GM23338 (cell line): Measurements from ENCODE around the gene PLIN4. TPM values are rescaled to one million over a fixed set of nuclear protein-coding genes. Genes with fewer than 3 reads are reported as not detected.
A peak's percentile ranks its signal among the peaks of the same experiment; 100 is the strongest.

ENCODE experiments used
- ATAC-seq: fragments of 200-7000 bp; cut with Tn5 transposase; 3 replicates; pipeline ENCODE4 v1.9.1; 2020
- DNase-seq: peaks from one replicate; pipeline ENCODE4 v3.0.0-alpha.2; 2015; ENCODE audit warnings: low spot score
- H2AFZ ChIP-seq: fragments of 200-600 bp; sonication (generic); 2 replicates; pipeline ENCODE4 v1.8.0; 2016; ENCODE audit warnings: antibody characterized with exemption, mild to moderate bottlenecking, moderate library complexity
- H3F3A ChIP-seq: fragments of 200-600 bp; sonication (generic); replicated peaks from 2 replicates; pipeline ENCODE4 v1.8.0; 2017; ENCODE audit warnings: antibody characterized with exemption, mixed run types, low read depth
- H3K27ac ChIP-seq: fragments of 200-600 bp; sonication (generic); 2 replicates; pipeline ENCODE4 v1.6.1; 2016; ENCODE audit warnings: low read depth
- H3K27me3 ChIP-seq: fragments of 200-600 bp; sonication (generic); 2 replicates; pipeline ENCODE4 v1.8.0; 2016; ENCODE audit warnings: mild to moderate bottlenecking, mixed run types, moderate library complexity; ENCODE audit not compliant: insufficient read depth
- H3K36me3 ChIP-seq: fragments of 200-600 bp; sonication (generic); 2 replicates; pipeline ENCODE4 v1.8.0; 2016; ENCODE audit warnings: mild to moderate bottlenecking; ENCODE audit not compliant: insufficient read depth
- H3K4me1 ChIP-seq: fragments of 200-600 bp; sonication (generic); 2 replicates; pipeline ENCODE4 v1.8.0; 2016; ENCODE audit warnings: mild to moderate bottlenecking, moderate library complexity; ENCODE audit not compliant: insufficient read depth
- H3K4me2 ChIP-seq: fragments of 200-600 bp; sonication (generic); 2 replicates; pipeline ENCODE4 v1.7.1; 2017; ENCODE audit warnings: mixed run types
- H3K4me3 ChIP-seq: fragments of 200-600 bp; sonication (generic); 2 replicates; pipeline ENCODE4 v1.6.1; 2016; ENCODE audit warnings: mixed run types
- H3K79me2 ChIP-seq: fragments of 200-600 bp; sonication (generic); replicated peaks from 2 replicates; pipeline ENCODE4 v1.8.0; 2017; ENCODE audit warnings: mild to moderate bottlenecking; ENCODE audit not compliant: insufficient read depth
- H3K9me2 ChIP-seq: fragments of 200-600 bp; sonication (generic); 2 replicates; pipeline ENCODE4 v1.8.0; 2017; ENCODE audit not compliant: insufficient read depth
- H4K20me1 ChIP-seq: fragments of 200-600 bp; sonication (generic); replicated peaks from 2 replicates; pipeline ENCODE4 v1.8.0; 2017; ENCODE audit warnings: mild to moderate bottlenecking; ENCODE audit not compliant: insufficient read depth
- H3K27ac Mint-ChIP-seq: 2 replicates; pipeline ENCODE4 v1.8.0; 2020; ENCODE audit warnings: inconsistent platforms, mild to moderate bottlenecking, moderate library complexity, mixed read lengths
- H3K27me3 Mint-ChIP-seq: 3 replicates; pipeline ENCODE4 v1.8.0; 2022; ENCODE audit warnings: low read depth, mild to moderate bottlenecking, moderate library complexity, mixed read lengths, inconsistent platforms; ENCODE audit not compliant: insufficient read depth, poor library complexity
- H3K36me3 Mint-ChIP-seq: 3 replicates; pipeline ENCODE4 v1.8.0; 2021; ENCODE audit warnings: low read depth, mild to moderate bottlenecking, inconsistent platforms, moderate library complexity, mixed read lengths
- H3K4me1 Mint-ChIP-seq: 3 replicates; pipeline ENCODE4 v1.8.0; 2020; ENCODE audit warnings: mild to moderate bottlenecking, inconsistent platforms, mixed read lengths
- H3K4me3 Mint-ChIP-seq: 3 replicates; pipeline ENCODE4 v1.8.0; 2021; ENCODE audit warnings: moderate library complexity, mild to moderate bottlenecking, inconsistent platforms, mixed read lengths
- H3K9me3 Mint-ChIP-seq: 3 replicates; pipeline ENCODE4 v1.8.0; 2020; ENCODE audit warnings: moderate library complexity, mild to moderate bottlenecking, inconsistent platforms, mixed read lengths
- CREB1 ChIP-seq: fragments of 250-450 bp; sonication (Bioruptor Pico); IDR thresholded peaks from 2 replicates; pipeline ENCODE4 v1.5.0; 2020; ENCODE audit warnings: low read depth, mild to moderate bottlenecking, moderate library complexity
- ETS1 ChIP-seq: IDR thresholded peaks from 2 replicates; pipeline ENCODE4 v1.6.1; 2016; ENCODE audit warnings: antibody characterized with exemption
- EZH2 ChIP-seq: fragments of 200-600 bp; sonication (generic); IDR thresholded peaks from one replicate; pipeline ENCODE4 v1.8.0; 2017; ENCODE audit warnings: antibody characterized with exemption, mild to moderate bottlenecking, low read depth; ENCODE audit not compliant: unreplicated experiment
- EZH2phosphoT487 ChIP-seq: fragments of 200-600 bp; sonication (generic); IDR thresholded peaks from one replicate; pipeline ENCODE4 v1.8.1; 2018; ENCODE audit warnings: antibody characterized with exemption; ENCODE audit not compliant: unreplicated experiment
- JUNB ChIP-seq: IDR thresholded peaks from one replicate; pipeline ENCODE4 v1.6.1; 2016; ENCODE audit warnings: antibody characterized with exemption; ENCODE audit not compliant: unreplicated experiment
- POLR2AphosphoS5 ChIP-seq: IDR thresholded peaks from 2 replicates; pipeline ENCODE4 v1.6.1; 2016; ENCODE audit warnings: antibody characterized with exemption, low read depth
- REST ChIP-seq: IDR thresholded peaks from one replicate; pipeline ENCODE4 v1.6.1; 2018; ENCODE audit warnings: antibody characterized with exemption; ENCODE audit not compliant: unreplicated experiment
- ZNF331 ChIP-seq: fragments of 250-450 bp; sonication (Bioruptor Pico); IDR thresholded peaks from 2 replicates; pipeline ENCODE4 v1.5.0; 2020; ENCODE audit warnings: low read depth, mild to moderate bottlenecking, moderate library complexity
- ZNF462 ChIP-seq: fragments of 250-450 bp; sonication (Bioruptor Pico); IDR thresholded peaks from 2 replicates; pipeline ENCODE4 v1.5.0; 2020; ENCODE audit warnings: mild to moderate bottlenecking, moderate library complexity
- long read RNA-seq: library from polyadenylated mRNA; unstranded; transcript quantifications from one replicate; pipeline ENCODE4 v2.0.0, GENCODE V29; 2020; ENCODE audit not compliant: unreplicated experiment
- polyA plus RNA-seq: library from polyadenylated mRNA; unstranded; fragments of >200 nt; fragmentation: Nextera tagmentation; extraction: Ambion mirVana; gene quantifications from 2 replicates; pipeline ENCODE4 v1.2.1, GENCODE V29; 2016
- total RNA-seq: library from RNA; depleted of rRNA; stranded (reverse); fragments of >200 nt; shearing (Covaris generic); gene quantifications from 2 replicates; pipeline ENCODE4 v1.2.3, GENCODE V29; 2014; rRNA removed

PLIN4 gene
- total RNA-seq (0.59 and 0.70 TPM in 2 replicates), polyA plus RNA-seq (0.19 and 0.21 TPM in 2 replicates)
- long read RNA-seq, partial matches to known transcripts, result 0 of 1 reads
- long read RNA-seq, other reads (novel, unspliced or antisense), result 1 of 1 reads

- Mint-ChIP-seq H3K4me3 (no peak within 1 kb of the TSS), H3K4me1 (peaks cover 4% of the 10 kb centered on the region), H3K27ac (no peak within 1 kb of the TSS), H3K27me3 (peaks cover 41% of the 10 kb centered on the region), H3K9me3 (peaks cover 3% of the 10 kb centered on the region; the same call in 2 of the 3 replicates), H3K36me3 (peaks cover 2% of the 10 kb centered on the region; the same call in 1 of the 3 replicates)
- Histone ChIP-seq H2AFZ (peak within 1 kb of the TSS; percentile 74; the same call in 1 of the 2 replicates), H3K4me2 (no peak within 1 kb of the TSS), H3K79me2 (no peaks in the 10 kb centered on the region), H3F3A (no peaks in the 10 kb centered on the region), H3K27me3 (peaks cover 29% of the 10 kb centered on the region; the same call in 1 of the 2 replicates), H4K20me1 (no peaks in the 10 kb centered on the region; the same call in 1 of the 2 replicates), H3K4me1 (no peaks in the 10 kb centered on the region), H3K36me3 (no peaks in the 10 kb centered on the region), H3K4me3 (no peak within 1 kb of the TSS), H3K27ac (no peak within 1 kb of the TSS), H3K9me2 (no peaks in the 10 kb centered on the region)
- TF ChIP-seq ZNF462 (CRISPR knock-in tag) (no peak), POLR2AphosphoS5 (no peak), REST (no peak), ZNF331 (CRISPR knock-in tag) (no peak), CREB1 (no peak), ETS1 (no peak), EZH2phosphoT487 (no peak), EZH2 (no peak), JUNB (no peak)
- peak; percentile 53 for DNase-seq
- peak; percentile 66 for ATAC-seq
Observed at GRCh38 chr19:4518345-4519171, at the start of gene PLIN4. Gene PLIN4, minus strand, starts transcription at chr19:4518486. Its CDS starts 214 bp downstream, at chr19:4518272.
